Cardiac atrium fibroblast (primary cell): ENCODE results near the gene MEGF10. TPM values are rescaled to one million over a fixed set of nuclear protein-coding genes. Genes with fewer than 3 reads are reported as not detected.

ENCODE experiments used
- total RNA-seq: library from RNA; depleted of rRNA; stranded (reverse); fragments of >200 nt; gene quantifications from 2 replicates; pipeline ENCODE4 v1.2.3, GENCODE V29; 2015

The MEGF10 gene
- not detected in 2 replicates for total RNA-seq

DNA sequence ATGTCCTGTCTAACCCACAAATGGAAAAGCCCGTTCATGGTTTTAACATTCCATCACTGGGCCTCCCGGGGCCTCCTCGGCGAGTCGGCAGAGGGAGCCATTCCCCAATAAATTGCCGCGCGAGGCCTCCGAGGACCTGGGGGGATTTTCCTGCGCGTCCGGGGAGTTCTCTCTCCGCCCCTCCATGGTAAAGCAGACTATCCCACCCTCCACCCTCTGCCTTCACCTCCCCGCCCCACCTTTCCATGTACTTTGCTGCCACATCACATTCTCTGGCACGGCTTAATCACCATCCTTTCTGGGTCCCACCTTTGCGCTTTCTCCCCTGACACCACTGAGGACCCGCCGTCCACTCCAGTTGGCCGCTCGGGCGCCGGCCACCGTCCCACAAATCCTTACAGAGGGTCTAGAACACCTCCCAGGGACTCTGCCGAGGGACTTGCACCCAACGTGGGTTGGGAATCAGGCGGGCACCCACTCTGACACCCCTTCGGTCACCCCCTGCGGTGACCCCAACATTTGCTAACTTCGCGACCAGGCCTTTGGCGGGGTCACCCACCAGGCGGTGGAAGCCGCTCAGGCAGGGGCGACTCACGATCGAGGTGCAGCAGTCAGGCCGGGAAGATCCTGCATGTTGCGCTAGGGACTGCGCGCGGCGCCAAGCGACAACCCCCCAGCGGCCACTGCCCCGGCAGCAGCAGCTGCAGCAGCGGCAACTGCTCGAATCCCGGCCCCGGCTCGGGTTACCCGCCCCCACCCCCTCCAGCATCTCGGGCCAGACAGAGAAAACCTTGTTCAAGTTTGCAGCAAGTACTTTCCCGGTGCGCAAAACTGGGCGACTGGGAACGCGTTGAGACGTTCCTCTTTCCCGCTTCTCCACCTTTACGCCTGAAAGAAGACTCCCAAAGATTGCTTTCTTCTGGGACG lies at the start of gene MEGF10:
MEGF10 (plus strand) TSS at position 778 of the 927 bp plus-strand sequence. CDS start 40,513 bp downstream, outside the sequence.

Other genes with a start within 250 kb of the MEGF10 start
- 0.97 and 1.6 TPM in 2 replicates for gene C5orf63, start 217.3 kb upstream of the MEGF10 start, total RNA-seq
- 63.3 and 80.3 TPM in 2 replicates for gene PRRC1, start 226.8 kb downstream of the MEGF10 start, total RNA-seq